Measurements from ENCODE around the gene HDGFL2. TPM values are rescaled to one million over a fixed set of nuclear protein-coding genes. Genes with fewer than 3 reads are reported as not detected.

Gene HDGFL2
- total and polyA plus RNA-seq, 2 of the 8 experiments (the other 6 are each of a cell fraction or from before 2014, with no cell fraction given): 31.1 to 106 TPM

- TF ChIP-seq CHD7 (IDR thresholded peaks at IDR 0.05; ENCODE audit: insufficient replicate concordance, low read length) (no peak), RFX5 (IDR thresholded peaks at IDR 0.05; ENCODE audit: borderline replicate concordance, low read depth, low read length) (no peak), GTF2F1 (IDR thresholded peaks at IDR 0.05; ENCODE audit: borderline replicate concordance, low read depth, low read length) (no peak)
Measured at GRCh38 chr19:4482721-4483364, 10.7 kb downstream of the HDGFL2 start (continued).
